Esophagus (tissue), 2 donors: ENCODE data around the gene ZNF438. TPM values are rescaled to one million over a fixed set of nuclear protein-coding genes. Genes with fewer than 3 reads are reported as not detected.

Experiments
- H3K27ac ChIP-seq, 2 donors: one replicate each; pipeline ENCODE4 v1.5.1; 2013; ENCODE audit warnings: low read depth in 2 of 2, mild to moderate bottlenecking in 2 of 2, inconsistent platforms in 1 of 2, low read length in 1 of 2, moderate library complexity in 1 of 2
- H3K27me3 ChIP-seq, 2 donors: one replicate each; pipeline ENCODE4 v1.6.1; 2013; ENCODE audit warnings: low read length in 2 of 2, control low read depth in 1 of 2, mild to moderate bottlenecking in 1 of 2; ENCODE audit not compliant: insufficient read depth in 2 of 2, control insufficient read depth in 1 of 2
- H3K36me3 ChIP-seq, 2 donors: one replicate each; pipeline ENCODE4 v1.6.1; 2013; ENCODE audit warnings: low read length in 1 of 2; ENCODE audit not compliant: control insufficient read depth in 2 of 2, insufficient read depth in 2 of 2
- H3K4me1 ChIP-seq, 2 donors: one replicate each; pipeline ENCODE4 v1.6.1; 2013; ENCODE audit warnings: low read length in 1 of 2; ENCODE audit not compliant: control insufficient read depth in 2 of 2, insufficient read depth in 2 of 2
- H3K4me3 ChIP-seq, 2 donors: one replicate each; pipeline ENCODE4 v1.5.1; 2013; ENCODE audit warnings: low read length in 2 of 2, mild to moderate bottlenecking in 2 of 2, low read depth in 1 of 2, moderate library complexity in 1 of 2
- H3K9me3 ChIP-seq, 2 donors: one replicate each; pipeline ENCODE4 v1.6.1; 2013; ENCODE audit warnings: mild to moderate bottlenecking in 2 of 2, low read depth in 1 of 2, low read length in 1 of 2, moderate library complexity in 1 of 2; ENCODE audit not compliant: control insufficient read depth in 2 of 2, insufficient read depth in 1 of 2
- WGBS, 2 donors: extraction: QIAGEN DNeasy Blood & Tissue Kit; methylation state at CpG; one replicate each; pipeline ENCODE4 v1.1.7; 2013; 5-methylcytosine and 5-hydroxymethylcytosine counted together
- polyA plus RNA-seq, 2 donors: library from polyadenylated mRNA; stranded (reverse); fragments of 200-250 nt; gene quantifications; one replicate each; pipeline ENCODE4 v1.2.3, GENCODE V29; 2013
- donor health status: healthy with polysubstance abuse.
- donor health status: Bipolar disorder and iron deficiency.

The ZNF438 gene
- polyA plus RNA-seq, 2 donors, result 3.0 to 3.2 TPM

DNA sequence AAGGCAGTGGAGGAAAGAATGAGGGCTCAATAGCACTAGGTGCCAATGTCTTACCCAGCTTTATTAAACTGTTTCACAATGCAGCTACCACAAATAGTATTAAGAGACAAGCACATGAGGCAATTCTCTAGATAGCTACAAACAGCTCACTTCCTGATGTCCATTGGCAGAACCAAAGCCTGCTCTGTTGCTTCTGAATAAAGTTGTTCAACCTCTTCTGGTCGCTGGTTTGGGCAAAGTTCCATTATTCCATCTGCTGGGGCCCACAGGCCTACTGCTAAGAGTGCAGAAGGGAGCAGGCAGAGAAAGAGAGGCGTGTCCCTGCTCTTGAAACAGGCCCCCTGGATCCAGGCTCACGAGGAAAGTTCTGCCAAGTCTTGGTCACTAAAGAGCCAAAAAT is 173.9 kb downstream of the ZNF438 start:
- Histone ChIP-seq H3K4me1 (no peaks in the 10 kb centered on the region), H3K4me3 (no peak overlapping the region), H3K27ac (no peak overlapping the region), H3K9me3 (no peaks in the 10 kb centered on the region), H3K36me3 (peaks cover 0 to 2% of the 10 kb centered on the region in 2 donors), H3K27me3 (no peaks in the 10 kb centered on the region)
- WGBS, 2 donors, result 53 to 65% methylated on average over 3 of the region's 3 CpGs

DNA sequence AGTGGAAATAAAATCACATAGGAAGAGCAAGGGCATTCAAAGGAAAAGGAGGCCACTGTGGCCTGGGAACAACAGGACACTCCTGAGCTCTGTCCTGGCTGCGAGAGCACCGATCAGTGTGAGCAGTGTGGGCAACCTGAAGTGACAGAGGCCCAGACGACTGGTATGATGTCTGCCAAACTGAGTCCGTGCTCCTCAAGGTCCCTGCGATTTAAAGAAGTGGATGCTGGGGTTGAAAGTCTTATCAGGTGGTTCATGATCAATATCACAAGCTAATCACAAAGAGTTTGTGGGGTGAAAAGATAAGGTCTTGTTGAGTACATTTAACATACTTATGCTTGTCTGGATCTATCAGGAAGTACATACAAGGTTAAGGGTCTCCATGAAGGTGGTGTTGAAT is 176.5 kb downstream of the ZNF438 start:
- H3K36me3 ChIP-seq, result peaks cover 0 to 2% of the 10 kb centered on the region in 2 donors
- no peak overlapping the region for H3K27ac ChIP-seq
- WGBS, 2 donors, result 87 to 91% methylated on average over 5 of the region's 5 CpGs
- H3K27me3 ChIP-seq, result no peaks in the 10 kb centered on the region
- H3K4me3 ChIP-seq, result no peak overlapping the region
- no peaks in the 10 kb centered on the region for H3K4me1 ChIP-seq
- no peaks in the 10 kb centered on the region for H3K9me3 ChIP-seq

DNA sequence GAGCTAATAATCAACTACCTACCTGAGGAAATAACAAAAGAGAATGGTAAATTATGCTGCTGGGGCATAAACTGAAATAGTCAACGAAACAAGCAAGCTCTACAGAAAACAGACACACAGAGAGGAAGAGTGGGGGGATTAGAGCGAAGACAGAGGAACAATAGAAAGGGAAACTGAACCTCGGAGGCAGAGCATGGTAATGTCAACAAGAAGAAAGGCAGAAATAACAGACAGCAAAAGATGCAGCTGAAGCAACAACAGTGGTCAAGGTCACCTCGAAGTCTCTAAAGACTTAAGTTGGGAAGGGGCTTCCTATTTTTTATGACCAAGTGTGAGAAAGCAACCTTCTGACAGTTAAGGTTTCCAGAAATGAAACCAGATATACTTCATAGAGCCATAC is 177.0 kb downstream of the ZNF438 start:
- 65 to 67% methylated on average over 4 of the region's 4 CpGs for WGBS, 2 donors
- no peak overlapping the region for H3K27ac ChIP-seq
- peaks cover under 1 to 2% of the 10 kb centered on the region in 2 donors for H3K36me3 ChIP-seq
- no peak overlapping the region for H3K4me3 ChIP-seq
- no peaks in the 10 kb centered on the region for H3K4me1 ChIP-seq
- H3K9me3 ChIP-seq, result no peaks in the 10 kb centered on the region
- H3K27me3 ChIP-seq, result no peaks in the 10 kb centered on the region

DNA sequence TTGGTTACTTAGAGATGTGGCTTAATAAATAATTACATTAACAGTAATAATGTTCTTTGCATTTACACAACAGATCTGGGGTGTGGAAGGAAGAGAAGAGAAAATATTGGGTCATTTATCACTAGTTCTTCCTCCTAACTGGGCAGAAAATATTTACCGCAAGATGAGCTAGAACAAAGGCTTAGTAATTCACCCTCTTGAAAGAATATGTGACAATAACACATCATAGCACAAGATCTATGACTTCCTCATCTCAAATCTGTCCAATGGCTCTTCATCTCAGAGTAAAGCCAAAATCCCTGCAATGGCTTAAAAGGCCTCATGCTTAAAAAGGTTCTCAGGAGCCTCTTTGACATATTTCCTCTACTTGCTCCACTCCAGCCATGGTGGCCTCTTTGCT is 178.6 kb downstream of the ZNF438 start:
- Histone ChIP-seq H3K4me1 (no peaks in the 10 kb centered on the region), H3K4me3 (no peak overlapping the region), H3K27me3 (no peaks in the 10 kb centered on the region), H3K9me3 (no peaks in the 10 kb centered on the region), H3K36me3 (peaks cover 0 to 2% of the 10 kb centered on the region in 2 donors), H3K27ac (no peak overlapping the region)
- 96 to 100% methylated on average over 1 of the region's 1 CpG for WGBS, 2 donors

DNA sequence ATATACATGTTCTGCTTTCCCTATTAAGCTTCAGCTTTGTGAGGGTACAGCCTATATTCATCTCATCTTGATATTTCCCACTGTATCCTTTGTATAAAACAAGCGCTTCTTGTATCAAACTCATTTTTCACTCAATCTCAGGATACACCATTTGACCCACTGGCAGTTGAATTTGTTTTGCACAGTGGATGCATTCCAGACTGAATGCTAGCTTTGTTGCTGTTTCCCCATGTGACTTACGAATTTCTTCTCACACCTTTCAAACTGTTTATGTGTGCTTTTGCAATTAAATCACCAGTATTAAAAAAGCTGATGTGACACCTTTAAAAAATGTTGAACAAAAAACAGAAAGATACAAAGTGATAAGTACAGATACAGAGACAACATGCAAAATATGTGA is 180.9 kb downstream of the ZNF438 start:
- Histone ChIP-seq H3K4me3 (no peak overlapping the region), H3K4me1 (peaks cover 0 to 2% of the 10 kb centered on the region in 2 donors), H3K27ac (no peak overlapping the region), H3K36me3 (peaks cover 0 to 4% of the 10 kb centered on the region in 2 donors), H3K27me3 (no peaks in the 10 kb centered on the region), H3K9me3 (no peaks in the 10 kb centered on the region)
- 91% methylated on average over 2 of the region's 2 CpGs for WGBS, 2 donors

DNA sequence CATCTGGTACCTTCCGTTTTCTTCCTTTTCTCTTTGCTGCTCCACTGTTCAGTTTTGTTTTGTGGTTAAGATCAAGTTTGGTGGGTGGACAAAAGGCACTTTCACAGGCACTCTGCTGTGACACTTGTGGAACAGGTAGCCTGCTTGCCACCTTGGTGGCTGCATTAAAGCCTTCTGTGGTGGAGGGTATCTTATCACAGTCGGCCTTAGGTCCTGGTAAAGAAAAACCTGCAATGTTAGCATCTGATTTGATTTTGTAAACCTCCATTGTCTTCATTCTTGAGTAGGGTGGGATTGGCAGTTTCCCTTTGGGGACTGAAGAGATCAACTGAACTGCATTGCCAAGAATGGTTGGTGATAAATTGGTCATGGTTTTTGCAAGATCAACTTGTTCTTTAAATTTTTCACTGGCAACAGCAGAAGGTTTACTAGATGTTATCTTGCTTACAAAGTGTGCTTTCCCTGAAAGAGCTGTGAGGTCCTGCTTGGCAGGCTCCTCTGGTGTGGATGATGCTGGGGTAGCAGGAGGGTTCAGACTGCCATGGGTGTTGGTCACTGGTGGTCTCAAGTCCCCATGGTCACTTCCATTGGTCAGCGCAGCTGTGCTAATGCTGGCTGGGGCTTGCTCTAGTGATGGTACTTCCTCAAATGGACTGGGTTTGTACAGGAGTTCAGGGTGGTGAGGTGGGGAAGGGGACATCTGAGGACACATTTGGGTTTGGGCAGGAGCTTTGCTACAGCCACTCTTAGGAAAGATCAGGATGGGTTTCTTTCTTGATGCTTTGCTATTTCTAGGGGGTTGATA is 182.2 kb downstream of the ZNF438 start:
- 88 to 91% methylated on average over 3 of the region's 3 CpGs for WGBS, 2 donors
- H3K4me3 ChIP-seq, result no peak overlapping the region

DNA sequence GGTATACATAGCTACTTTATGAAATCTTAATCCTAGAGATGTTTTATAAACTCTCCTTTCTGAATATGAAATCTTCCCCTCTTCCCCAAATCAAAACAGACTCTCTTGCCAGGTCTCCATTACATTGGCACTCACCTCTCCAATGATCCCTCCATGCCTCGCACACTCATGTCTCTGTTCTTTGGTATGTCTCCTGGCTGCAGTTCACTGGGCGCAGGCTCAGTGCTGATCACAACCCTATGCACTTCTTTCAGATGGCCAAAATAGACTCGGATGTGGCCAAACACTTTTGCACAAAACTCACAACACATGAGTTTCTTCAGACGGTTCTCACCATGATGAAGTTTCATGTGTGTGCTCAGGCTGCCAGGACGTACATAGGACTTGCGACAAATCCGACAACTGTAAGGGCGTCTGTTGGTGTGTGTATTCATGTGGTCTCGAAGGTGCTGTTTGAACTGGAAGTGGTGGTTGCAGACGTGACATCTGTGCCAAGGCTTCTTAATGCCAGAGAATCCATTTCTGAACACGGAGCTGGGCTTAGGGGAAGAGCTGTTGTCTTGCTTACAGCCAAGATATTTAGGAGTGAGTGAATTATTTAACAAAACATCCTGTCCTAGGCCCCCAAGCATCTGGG is 183.2 kb downstream of the ZNF438 start:
- Histone ChIP-seq H3K9me3 (no peaks in the 10 kb centered on the region), H3K27me3 (no peaks in the 10 kb centered on the region), H3K4me1 (peaks cover 0 to 2% of the 10 kb centered on the region in 2 donors), H3K27ac (no peak overlapping the region), H3K36me3 (peaks cover 0 to 4% of the 10 kb centered on the region in 2 donors), H3K4me3 (no peak overlapping the region)
- 87 to 91% methylated on average over 11 of the region's 11 CpGs for WGBS, 2 donors

More for the DNA sequence above, 182.2 kb downstream of the ZNF438 start:
- no peaks in the 10 kb centered on the region for H3K9me3 ChIP-seq
- peaks cover 0 to 2% of the 10 kb centered on the region in 2 donors for H3K4me1 ChIP-seq
- peaks cover 0 to 4% of the 10 kb centered on the region in 2 donors for H3K36me3 ChIP-seq
- H3K27ac ChIP-seq, result no peak overlapping the region
- no peaks in the 10 kb centered on the region for H3K27me3 ChIP-seq

DNA sequence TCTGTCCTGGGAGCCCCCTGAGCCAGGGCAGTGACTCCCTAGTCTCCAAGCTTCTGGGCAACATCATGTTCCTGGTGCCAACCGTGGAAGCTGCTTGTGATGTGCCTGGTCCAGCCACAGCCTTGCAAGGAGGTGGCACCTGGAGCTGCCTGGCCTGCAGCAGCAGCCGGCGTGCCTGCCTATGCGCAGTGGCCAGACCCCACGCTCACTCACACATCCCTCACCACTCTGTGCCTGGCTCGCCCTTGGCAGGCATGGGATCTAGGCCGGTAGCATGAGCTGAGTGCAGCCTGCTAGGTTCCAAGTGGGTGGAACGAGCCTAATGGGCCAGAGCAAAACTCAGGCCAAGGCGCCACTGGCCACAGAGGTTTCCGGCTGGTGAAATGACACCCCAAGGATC is 184.0 kb downstream of the ZNF438 start:
- no peak overlapping the region for H3K27ac ChIP-seq
- peaks cover 0 to 2% of the 10 kb centered on the region in 2 donors for H3K4me1 ChIP-seq
- 93 to 98% methylated on average over 10 of the region's 10 CpGs for WGBS, 2 donors
- peaks cover 0 to 4% of the 10 kb centered on the region in 2 donors for H3K36me3 ChIP-seq
- H3K27me3 ChIP-seq, result no peaks in the 10 kb centered on the region
- H3K9me3 ChIP-seq, result no peaks in the 10 kb centered on the region
- H3K4me3 ChIP-seq, result no peak overlapping the region

DNA sequence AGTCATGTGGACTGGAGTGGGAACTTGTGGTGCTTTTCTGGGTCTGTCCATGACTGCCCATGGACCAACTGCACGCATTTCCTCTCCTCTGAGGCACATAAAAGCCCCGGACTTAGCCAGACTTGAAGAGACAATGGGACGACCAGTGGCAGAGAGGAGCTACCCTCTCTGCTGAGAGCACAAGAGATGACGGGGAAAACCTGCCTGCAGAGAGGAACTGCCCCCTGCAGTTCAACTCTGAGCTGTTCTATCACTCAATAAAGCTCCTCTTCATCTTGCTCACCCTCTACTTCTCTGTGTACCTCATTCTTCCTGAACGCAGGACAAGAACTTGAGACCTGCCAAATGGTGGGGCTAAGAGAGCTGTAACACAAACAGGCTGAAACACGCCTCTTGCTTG is 184.5 kb downstream of the ZNF438 start:
- Histone ChIP-seq H3K36me3 (peaks cover 0 to 4% of the 10 kb centered on the region in 2 donors), H3K27ac (no peak overlapping the region), H3K4me3 (no peak overlapping the region), H3K27me3 (no peaks in the 10 kb centered on the region), H3K4me1 (peaks cover 0 to 2% of the 10 kb centered on the region in 2 donors), H3K9me3 (no peaks in the 10 kb centered on the region)
- 93 to 94% methylated on average over 6 of the region's 6 CpGs for WGBS, 2 donors
